NT2/D1 (cell line): ENCODE measurements around the gene S100PBP.

Experiments used
- DNase-seq: peaks from one replicate; pipeline ENCODE4 v3.0.0-alpha.2; 2011; ENCODE audit warnings: low read depth, low spot score
- H3K27me3 ChIP-seq: 2 replicates; pipeline ENCODE4 v1.6.0; 2011; ENCODE audit warnings: mild to moderate bottlenecking; ENCODE audit not compliant: insufficient read length, insufficient read depth
- H3K36me3 ChIP-seq: 2 replicates; pipeline ENCODE4 v1.6.1; 2011; ENCODE audit warnings: mild to moderate bottlenecking, low read length, mixed read lengths; ENCODE audit not compliant: insufficient read depth, insufficient read length
- H3K4me1 ChIP-seq: 2 replicates; pipeline ENCODE4 v1.5.1; 2011; ENCODE audit not compliant: insufficient read depth, insufficient read length
- H3K4me3 ChIP-seq: 2 replicates; pipeline ENCODE4 v1.5.1; 2011; ENCODE audit warnings: low read depth; ENCODE audit not compliant: insufficient read length
- H3K9ac ChIP-seq: 2 replicates; pipeline ENCODE4 v1.6.0; 2011; ENCODE audit warnings: low read depth; ENCODE audit not compliant: insufficient read length
- H3K9me3 ChIP-seq: 2 replicates; pipeline ENCODE4 v1.5.1; 2011; ENCODE audit warnings: mild to moderate bottlenecking, low read length; ENCODE audit not compliant: insufficient read depth
- SUZ12 ChIP-seq: IDR thresholded peaks from 2 replicates; pipeline ENCODE4 v1.6.1; 2011; ENCODE audit not compliant: insufficient read length, insufficient read depth; ENCODE audit errors: extremely low read depth
- YY1 ChIP-seq: IDR thresholded peaks from 2 replicates; pipeline ENCODE4 v1.6.1; 2011; ENCODE audit not compliant: insufficient read length, insufficient read depth
- ZNF274 ChIP-seq: IDR thresholded peaks from 2 replicates; pipeline ENCODE4 v1.6.1; 2011; ENCODE audit warnings: mild to moderate bottlenecking, low read depth, low read length

S100PBP gene

GRCh38 chr1:32848354-32849063, 31.1 kb downstream of the S100PBP start:
- peaks cover 24% of the 10 kb centered on the region for H3K36me3 ChIP-seq
- no peaks in the 10 kb centered on the region for H3K9me3 ChIP-seq
- no peaks in the 10 kb centered on the region for H3K4me1 ChIP-seq
- no peak overlapping the region for H3K4me3 ChIP-seq
- no peak overlapping the region for H3K9ac ChIP-seq
- H3K27me3 ChIP-seq, result no peaks in the 10 kb centered on the region
- TF ChIP-seq ZNF274 (no peak), YY1 (no peak), SUZ12 (no peak)
- DNase-seq, result no peak

- Histone ChIP-seq H3K9me3 (no peaks in the 10 kb centered on the region), H3K9ac (no peak overlapping the region), H3K4me1 (no peaks in the 10 kb centered on the region), H3K4me3 (no peak overlapping the region), H3K27me3 (no peaks in the 10 kb centered on the region), H3K36me3 (peaks cover 51% of the 10 kb centered on the region)
- TF ChIP-seq ZNF274 (no peak), YY1 (no peak), SUZ12 (no peak)
- DNase-seq, result no peak
Observed at GRCh38 chr1:32855861-32856617, 38.6 kb downstream of the S100PBP start.

DNA sequence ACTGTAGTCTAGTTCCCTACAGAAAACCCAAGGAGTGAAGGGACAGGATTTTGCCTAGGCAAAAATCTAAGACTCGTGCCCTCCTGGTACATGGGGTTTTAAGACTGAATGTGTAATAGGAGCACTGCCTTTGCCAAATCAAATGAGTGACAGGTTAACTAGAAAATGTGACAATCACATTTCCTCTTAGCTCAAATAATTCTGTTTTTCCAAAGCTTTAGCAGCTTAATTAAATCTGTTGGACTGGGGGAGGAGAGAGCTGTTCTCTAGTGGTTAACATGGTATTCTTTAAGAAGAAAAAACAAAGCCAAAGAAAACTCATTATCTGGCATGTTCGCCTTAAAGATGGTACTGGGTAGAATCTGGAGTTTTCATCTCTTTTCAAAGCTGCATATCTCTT, 40.7 kb downstream of the S100PBP start:
- Histone ChIP-seq H3K4me1 (no peaks in the 10 kb centered on the region), H3K36me3 (peaks cover 56% of the 10 kb centered on the region), H3K4me3 (no peak overlapping the region), H3K9me3 (no peaks in the 10 kb centered on the region), H3K9ac (no peak overlapping the region), H3K27me3 (no peaks in the 10 kb centered on the region)
- DNase-seq, result no peak
- TF ChIP-seq ZNF274, result no peak
- no peak for TF ChIP-seq SUZ12
- no peak for TF ChIP-seq YY1

GRCh38 chr1:32858791-32859190, 41.3 kb downstream of the S100PBP start:
- H3K9ac ChIP-seq, result no peak overlapping the region
- DNase-seq, result no peak
- H3K4me1 ChIP-seq, result no peaks in the 10 kb centered on the region
- no peaks in the 10 kb centered on the region for H3K27me3 ChIP-seq
- H3K36me3 ChIP-seq, result peaks cover 55% of the 10 kb centered on the region
- no peak overlapping the region for H3K4me3 ChIP-seq
- H3K9me3 ChIP-seq, result no peaks in the 10 kb centered on the region
- TF ChIP-seq YY1, result no peak
- TF ChIP-seq ZNF274, result no peak
- no peak for TF ChIP-seq SUZ12

DNA sequence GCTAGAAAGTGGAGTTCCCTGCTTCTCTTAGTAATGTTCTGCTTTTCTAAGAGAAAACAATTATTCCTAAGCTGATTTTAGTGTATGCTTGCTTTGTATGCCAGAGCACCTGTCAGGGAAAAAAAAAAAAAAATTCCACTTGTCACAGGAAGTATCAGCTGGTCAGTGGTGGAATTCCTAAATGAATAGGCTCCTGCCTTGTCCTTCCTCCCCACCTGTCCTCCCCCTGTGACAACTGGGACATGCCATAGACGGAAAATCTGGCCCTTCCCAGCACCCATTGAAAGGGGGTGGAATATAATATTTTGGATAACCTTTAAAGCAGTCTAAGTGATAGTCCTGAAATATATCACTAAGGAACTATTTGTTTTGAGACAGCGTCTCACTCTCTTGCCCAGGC, 42.5 kb downstream of the S100PBP start:
- H3K9ac ChIP-seq, result no peak overlapping the region
- H3K27me3 ChIP-seq, result no peaks in the 10 kb centered on the region
- peaks cover 54% of the 10 kb centered on the region for H3K36me3 ChIP-seq
- H3K4me3 ChIP-seq, result no peak overlapping the region
- TF ChIP-seq YY1 (no peak), ZNF274 (no peak), SUZ12 (no peak)
- H3K4me1 ChIP-seq, result no peaks in the 10 kb centered on the region
- no peaks in the 10 kb centered on the region for H3K9me3 ChIP-seq
- DNase-seq, result no peak

GRCh38 chr1:32860566-32860965, 43.1 kb downstream of the S100PBP start:
- no peak for DNase-seq
- Histone ChIP-seq H3K36me3 (peaks cover 48% of the 10 kb centered on the region), H3K9me3 (no peaks in the 10 kb centered on the region), H3K9ac (no peak overlapping the region), H3K4me1 (no peaks in the 10 kb centered on the region), H3K27me3 (no peaks in the 10 kb centered on the region), H3K4me3 (no peak overlapping the region)
- TF ChIP-seq SUZ12 (no peak), YY1 (no peak), ZNF274 (no peak)

DNA sequence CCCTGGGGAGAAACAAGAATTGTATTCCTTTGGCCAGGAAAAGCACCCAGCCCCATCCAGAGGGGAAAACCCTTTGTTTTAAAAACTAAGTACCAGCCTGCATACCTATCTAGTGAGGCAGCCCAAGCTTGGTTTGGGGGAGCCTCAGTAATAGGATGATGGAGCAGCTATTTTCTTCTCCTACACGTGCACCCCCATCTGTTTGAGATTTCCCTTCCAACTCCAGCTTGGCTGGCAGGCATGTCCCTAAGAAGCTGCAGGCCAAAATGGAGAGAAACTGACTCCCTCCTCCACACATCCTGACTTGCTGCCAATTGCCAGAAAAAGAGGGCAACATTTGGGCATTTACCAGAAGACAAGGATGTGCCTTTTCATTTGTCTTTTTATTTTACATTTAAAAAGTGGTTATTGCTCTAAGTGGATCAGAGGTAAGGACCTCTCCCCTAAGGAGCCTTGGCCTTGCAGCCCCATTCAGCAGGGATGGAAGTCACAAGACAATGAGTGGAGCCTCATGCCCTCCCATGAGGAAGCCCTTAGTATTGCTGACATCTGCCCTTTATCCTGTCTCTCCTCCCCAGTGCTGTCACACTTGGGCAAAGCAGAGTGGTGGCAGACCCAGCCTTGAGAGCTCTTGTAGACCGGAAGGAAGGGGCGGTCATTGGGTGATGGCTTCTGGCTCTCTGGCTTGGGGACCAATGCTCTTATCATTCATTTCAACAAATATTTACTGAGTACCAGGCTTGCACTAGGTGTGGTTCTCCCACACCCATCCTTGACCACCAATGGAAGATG, 44.6 kb downstream of the S100PBP start:
- Histone ChIP-seq H3K9ac (no peak overlapping the region), H3K27me3 (no peaks in the 10 kb centered on the region), H3K4me3 (no peak overlapping the region), H3K9me3 (no peaks in the 10 kb centered on the region), H3K4me1 (no peaks in the 10 kb centered on the region), H3K36me3 (peaks cover 32% of the 10 kb centered on the region)
- TF ChIP-seq ZNF274, result no peak
- no peak for TF ChIP-seq YY1
- TF ChIP-seq SUZ12, result no peak
- DNase-seq, result no peak
